HEK293 (cell line): ENCODE results near the gene TCF7L2.

Experiments
- CTCF ChIA-PET: fragments of 350-600 bp; formaldehyde crosslinking; extraction: SDS; loops from one replicate; lab custom pipeline; 2021; ENCODE audit warnings: antibody characterized with exemption; lab: Yijun Ruan, JAX
- POLR2A ChIA-PET: fragments of 300-600 bp; formaldehyde crosslinking; extraction: SDS; loops from one replicate; lab custom pipeline; 2020; ENCODE audit warnings: antibody characterized with exemption, inconsistent platforms; lab: Yijun Ruan, JAX
- H3K27ac ChIP-seq: fragments of 200-500 bp; sonication (Bioruptor generic); 2 replicates; pipeline ENCODE4 v1.5.1; 2014; ENCODE audit warnings: low read depth, low read length, control low read depth, inconsistent platforms; ENCODE audit errors: extremely low read depth
- H3K36me3 ChIP-seq, 2 experiments: fragments of 200-500 bp in 1 of 2; sonication (Bioruptor generic) in 1 of 2; 1 replicate in 1 of 2; 2 replicates in 1 of 2; pipeline ENCODE4 v1.5.1; 2014 to 2017; ENCODE audit warnings: inconsistent platforms in 2 of 2, low read length in 2 of 2; ENCODE audit not compliant: control insufficient read depth in 2 of 2, insufficient read depth in 1 of 2
- H3K4me1 ChIP-seq: fragments of 200-500 bp; sonication (Bioruptor generic); 2 replicates; pipeline ENCODE4 v1.5.1; 2014; ENCODE audit warnings: mild to moderate bottlenecking, low read length, inconsistent platforms; ENCODE audit not compliant: control insufficient read depth, insufficient read depth
- H3K4me3 ChIP-seq: 2 replicates; pipeline ENCODE4 v1.5.1; 2011; ENCODE audit warnings: low read depth, mild to moderate bottlenecking, control low read depth, low read length, moderate library complexity
- H3K9me3 ChIP-seq: fragments of 200-500 bp; sonication (Bioruptor generic); 2 replicates; pipeline ENCODE4 v1.5.1; 2014; ENCODE audit warnings: low read depth, low read length, inconsistent platforms; ENCODE audit not compliant: control insufficient read depth, insufficient read depth
- BCL11A ChIP-seq: fragments of 450-650 bp; formaldehyde crosslinking; IDR thresholded peaks from 2 replicates; pipeline ENCODE4 v1.5.1; 2016; ENCODE audit warnings: low read depth, missing biosample characterization, missing genetic modification characterization
- EGR2 ChIP-seq: fragments of 450-650 bp; formaldehyde crosslinking; IDR thresholded peaks from 2 replicates; pipeline ENCODE4 v1.5.1; 2016; ENCODE audit warnings: low read depth, missing biosample characterization, missing genetic modification characterization
- GLIS2 ChIP-seq: fragments of 450-650 bp; formaldehyde crosslinking; IDR thresholded peaks from 2 replicates; pipeline ENCODE4 v1.5.1; 2016; ENCODE audit warnings: missing biosample characterization, missing genetic modification characterization
- KLF17 ChIP-seq: fragments of 450-650 bp; formaldehyde crosslinking; IDR thresholded peaks from 2 replicates; pipeline ENCODE4 v1.5.1; 2016; ENCODE audit warnings: missing biosample characterization, missing genetic modification characterization
- MEIS1 ChIP-seq: sonication (generic); formaldehyde crosslinking; IDR thresholded peaks from 2 replicates; pipeline ENCODE4 v1.8.1; 2022; ENCODE audit warnings: missing genetic modification reagents, mild to moderate bottlenecking, borderline replicate concordance
- TRIM28 ChIP-seq: IDR thresholded peaks from 2 replicates; pipeline ENCODE4 v1.6.1; 2011; ENCODE audit warnings: low read length, control low read depth, borderline replicate concordance
- ZFP69B ChIP-seq: fragments of 450-650 bp; formaldehyde crosslinking; IDR thresholded peaks from 2 replicates; pipeline ENCODE4 v1.5.1; 2016; ENCODE audit warnings: missing biosample characterization, missing genetic modification characterization
- ZIC2 ChIP-seq: fragments of 450-650 bp; formaldehyde crosslinking; IDR thresholded peaks from 2 replicates; pipeline ENCODE4 v1.5.1; 2016; ENCODE audit warnings: missing biosample characterization, missing genetic modification characterization
- ZNF239 ChIP-seq: fragments of 450-650 bp; formaldehyde crosslinking; IDR thresholded peaks from 2 replicates; pipeline ENCODE4 v1.5.1; 2016; ENCODE audit warnings: missing biosample characterization, missing genetic modification characterization
- ZNF266 ChIP-seq: fragments of 450-650 bp; formaldehyde crosslinking; IDR thresholded peaks from 2 replicates; pipeline ENCODE4 v1.5.1; 2016; ENCODE audit warnings: missing biosample characterization, missing genetic modification characterization, low read depth
- ZNF48 ChIP-seq: fragments of 450-650 bp; formaldehyde crosslinking; IDR thresholded peaks from 2 replicates; pipeline ENCODE4 v1.5.1; 2016; ENCODE audit warnings: missing biosample characterization, missing genetic modification characterization
- ZNF561 ChIP-seq: fragments of 450-650 bp; IDR thresholded peaks from 2 replicates; pipeline ENCODE4 v1.5.1; 2018; ENCODE audit warnings: missing biosample characterization, missing genetic modification characterization, borderline replicate concordance
- ZNF677 ChIP-seq: fragments of 450-650 bp; IDR thresholded peaks from 2 replicates; pipeline ENCODE4 v1.5.0; 2018; ENCODE audit warnings: missing biosample characterization, mild to moderate bottlenecking, missing genetic modification characterization, moderate library complexity
- ZNF776 ChIP-seq: fragments of 450-650 bp; formaldehyde crosslinking; IDR thresholded peaks from 2 replicates; pipeline ENCODE4 v1.5.0; 2017; ENCODE audit warnings: missing biosample characterization, missing genetic modification characterization, borderline replicate concordance
- TF ChIP-seq, protein P1 (sequence below): fragments of 450-650 bp; formaldehyde crosslinking; IDR thresholded peaks from 2 replicates; pipeline ENCODE4 v1.5.1; 2016; ENCODE audit warnings: missing biosample characterization, missing genetic modification characterization

The TCF7L2 gene

GRCh38 chr10:113042868-113043267, 92.8 kb downstream of the TCF7L2 start:
- H3K4me3 ChIP-seq: no peak overlapping the region
- peaks cover 6 to 7% of the 10 kb centered on the region in 2 experiments; a peak in 2 of 3 replicates for H3K36me3 ChIP-seq
- CTCF ChIA-PET: no interaction called here
- no peaks in the 10 kb centered on the region for H3K9me3 ChIP-seq
- no peak for TF ChIP-seq GLIS2 (tag by site-specific recombination)
- POLR2A ChIA-PET: no interaction called here
- no peak overlapping the region for H3K27ac ChIP-seq
- H3K4me1 ChIP-seq: peaks cover 13% of the 10 kb centered on the region

DNA sequence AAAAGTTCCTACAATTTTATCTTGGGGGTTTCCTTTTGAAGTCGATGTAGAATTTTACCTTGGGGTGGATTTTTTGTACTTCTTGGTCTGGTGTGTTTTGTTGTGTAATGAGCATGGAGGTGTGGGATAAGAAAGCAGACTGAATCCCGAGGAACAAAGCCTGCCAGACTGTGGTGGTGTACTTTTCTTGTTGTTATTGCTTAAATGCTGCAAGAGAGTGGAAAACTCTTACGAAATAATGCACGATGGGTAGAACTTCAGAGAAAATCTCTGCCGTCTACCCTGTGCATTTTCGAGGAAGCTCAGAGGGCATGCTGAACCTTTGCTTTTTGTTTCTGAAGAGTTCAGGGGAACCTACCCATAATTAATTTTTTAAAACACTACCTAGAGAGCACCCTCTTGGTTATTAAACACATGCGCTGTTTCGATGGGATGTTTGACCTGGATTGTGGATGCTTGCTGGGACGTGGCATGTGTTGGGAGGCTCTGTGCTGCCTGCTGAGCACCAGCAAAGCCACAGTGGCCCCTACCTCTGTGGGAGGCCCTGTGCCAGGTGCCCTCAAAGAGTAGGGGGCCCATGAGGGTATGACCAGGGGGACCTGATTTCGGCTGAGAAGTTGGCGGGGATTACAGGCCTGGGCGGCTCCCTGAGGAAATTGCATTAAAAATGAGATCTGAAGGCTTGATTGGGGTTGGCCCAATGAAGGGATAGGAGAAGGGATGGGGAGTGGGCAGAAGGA, 94.1 kb downstream of the TCF7L2 start:
- Histone ChIP-seq H3K36me3 (peaks cover 6 to 7% of the 10 kb centered on the region in 2 experiments; a peak in 2 of 3 replicates), H3K27ac (no peak overlapping the region), H3K4me1 (peaks cover 22% of the 10 kb centered on the region), H3K9me3 (no peaks in the 10 kb centered on the region), H3K4me3 (no peak overlapping the region)
- no peak for TF ChIP-seq BCL11A (tag by site-specific recombination)
- no peak for TF ChIP-seq KLF17 (tag by site-specific recombination)
- TF ChIP-seq ZIC2 (tag by site-specific recombination): peak; percentile 57
- TF ChIP-seq ZNF266 (tag by site-specific recombination): no peak
- POLR2A ChIA-PET: interaction anchor here (0.7 kb wide), 1 partner anchor 14 kb away, joined by 3 read pairs; no protein-coding TSS in a partner anchor
- CTCF ChIA-PET: interaction anchor here (0.7 kb wide), 1 partner anchor 27 kb away, joined by 3 read pairs; no protein-coding TSS in a partner anchor

DNA sequence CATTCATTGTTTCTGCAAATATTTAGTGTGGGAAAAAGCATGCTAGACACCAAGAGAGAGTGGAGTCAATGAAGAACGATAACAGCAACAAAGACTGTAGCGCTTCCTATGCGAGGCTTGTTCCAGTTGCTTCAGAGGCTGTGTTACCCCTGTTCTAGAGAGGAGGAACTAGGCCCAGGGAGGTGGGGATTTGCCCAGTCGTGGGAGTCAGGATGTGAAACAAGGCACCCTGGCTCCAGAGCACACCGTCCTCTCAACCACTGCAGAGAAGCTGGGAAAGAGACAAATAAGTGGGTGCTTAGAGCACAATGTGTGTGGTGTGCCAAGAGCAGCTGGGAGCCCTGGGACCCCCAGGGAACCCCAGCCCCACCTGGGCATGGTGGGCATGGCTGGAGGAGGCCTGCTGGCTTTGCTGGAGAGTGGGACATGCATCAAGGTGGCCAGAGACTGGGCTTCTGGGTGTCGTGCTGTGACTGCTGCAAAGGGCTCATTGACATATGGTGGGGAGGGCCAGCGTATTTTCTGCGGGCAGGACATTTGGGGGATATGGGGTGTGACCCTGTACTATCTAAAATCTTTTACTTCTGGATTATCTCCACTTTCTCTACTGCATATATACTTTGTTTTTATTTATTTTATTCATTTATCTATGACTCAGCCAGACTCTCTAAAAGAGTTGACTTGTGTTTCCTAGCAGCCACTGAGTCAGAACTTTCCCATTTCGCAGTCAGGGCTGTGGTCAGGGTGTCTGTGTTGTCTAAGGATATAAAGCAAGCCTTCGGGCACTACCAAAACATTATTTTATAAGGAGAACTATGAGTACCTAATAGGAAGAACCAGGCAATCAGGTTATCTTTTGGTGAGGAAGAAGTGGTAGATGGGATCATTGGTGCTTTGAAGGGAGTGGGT, 95.4 kb downstream of the TCF7L2 start:
- TF ChIP-seq ZNF776 (tag by site-specific recombination) (no peak), ZNF561 (tag by site-specific recombination) (no peak), ZNF239 (tag by site-specific recombination) (no peak), ZNF48 (tag by site-specific recombination) (no peak), ZFP69B (tag by site-specific recombination) (no peak), ZNF677 (tag by site-specific recombination) (no peak), TRIM28 (no peak), MEIS1 (CRISPR knock-in tag) (no peak), EGR2 (no peak)
- TF ChIP-seq, protein P1, sequence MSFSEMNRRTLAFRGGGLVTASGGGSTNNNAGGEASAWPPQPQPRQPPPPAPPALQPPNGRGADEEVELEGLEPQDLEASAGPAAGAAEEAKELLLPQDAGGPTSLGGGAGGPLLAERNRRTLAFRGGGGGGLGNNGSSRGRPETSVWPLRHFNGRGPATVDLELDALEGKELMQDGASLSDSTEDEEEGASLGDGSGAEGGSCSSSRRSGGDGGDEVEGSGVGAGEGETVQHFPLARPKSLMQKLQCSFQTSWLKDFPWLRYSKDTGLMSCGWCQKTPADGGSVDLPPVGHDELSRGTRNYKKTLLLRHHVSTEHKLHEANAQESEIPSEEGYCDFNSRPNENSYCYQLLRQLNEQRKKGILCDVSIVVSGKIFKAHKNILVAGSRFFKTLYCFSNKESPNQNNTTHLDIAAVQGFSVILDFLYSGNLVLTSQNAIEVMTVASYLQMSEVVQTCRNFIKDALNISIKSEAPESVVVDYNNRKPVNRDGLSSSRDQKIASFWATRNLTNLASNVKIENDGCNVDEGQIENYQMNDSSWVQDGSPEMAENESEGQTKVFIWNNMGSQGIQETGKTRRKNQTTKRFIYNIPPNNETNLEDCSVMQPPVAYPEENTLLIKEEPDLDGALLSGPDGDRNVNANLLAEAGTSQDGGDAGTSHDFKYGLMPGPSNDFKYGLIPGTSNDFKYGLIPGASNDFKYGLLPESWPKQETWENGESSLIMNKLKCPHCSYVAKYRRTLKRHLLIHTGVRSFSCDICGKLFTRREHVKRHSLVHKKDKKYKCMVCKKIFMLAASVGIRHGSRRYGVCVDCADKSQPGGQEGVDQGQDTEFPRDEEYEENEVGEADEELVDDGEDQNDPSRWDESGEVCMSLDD (tag by site-specific recombination): no peak
- ChIA-PET CTCF (no interaction called here), POLR2A (no interaction called here)
- peaks cover 22% of the 10 kb centered on the region for H3K4me1 ChIP-seq
- no peak overlapping the region for H3K4me3 ChIP-seq
- peaks cover 0 to 10% of the 10 kb centered on the region in 2 experiments; a peak in 1 of 3 replicates for H3K36me3 ChIP-seq
- H3K9me3 ChIP-seq: no peaks in the 10 kb centered on the region
- H3K27ac ChIP-seq: no peak overlapping the region
